HEK293 (cell line): Measurements from ENCODE around the gene FAM118A.

Source experiments
- CTCF ChIA-PET: fragments of 350-600 bp; formaldehyde crosslinking; extraction: SDS; loops from one replicate; lab custom pipeline; 2021; ENCODE audit warnings: antibody characterized with exemption; lab: Yijun Ruan, JAX
- POLR2A ChIA-PET: fragments of 300-600 bp; formaldehyde crosslinking; extraction: SDS; loops from one replicate; lab custom pipeline; 2020; ENCODE audit warnings: antibody characterized with exemption, inconsistent platforms; lab: Yijun Ruan, JAX
- H3K27ac ChIP-seq: fragments of 200-500 bp; sonication (Bioruptor generic); 2 replicates; pipeline ENCODE4 v1.5.1; 2014; ENCODE audit warnings: low read depth, low read length, control low read depth, inconsistent platforms; ENCODE audit errors: extremely low read depth
- H3K36me3 ChIP-seq, 2 experiments: fragments of 200-500 bp in 1 of 2; sonication (Bioruptor generic) in 1 of 2; 1 replicate in 1 of 2; 2 replicates in 1 of 2; pipeline ENCODE4 v1.5.1; 2014 to 2017; ENCODE audit warnings: inconsistent platforms in 2 of 2, low read length in 2 of 2; ENCODE audit not compliant: control insufficient read depth in 2 of 2, insufficient read depth in 1 of 2
- H3K4me1 ChIP-seq: fragments of 200-500 bp; sonication (Bioruptor generic); 2 replicates; pipeline ENCODE4 v1.5.1; 2014; ENCODE audit warnings: mild to moderate bottlenecking, low read length, inconsistent platforms; ENCODE audit not compliant: control insufficient read depth, insufficient read depth
- H3K4me3 ChIP-seq: 2 replicates; pipeline ENCODE4 v1.5.1; 2011; ENCODE audit warnings: low read depth, mild to moderate bottlenecking, control low read depth, low read length, moderate library complexity
- H3K9me3 ChIP-seq: fragments of 200-500 bp; sonication (Bioruptor generic); 2 replicates; pipeline ENCODE4 v1.5.1; 2014; ENCODE audit warnings: low read depth, low read length, inconsistent platforms; ENCODE audit not compliant: control insufficient read depth, insufficient read depth
- ATF2 ChIP-seq: fragments of 450-650 bp; formaldehyde crosslinking; IDR thresholded peaks from 2 replicates; pipeline ENCODE4 v1.5.1; 2016; ENCODE audit warnings: missing biosample characterization, missing genetic modification characterization, low read depth
- BCL11A ChIP-seq: fragments of 450-650 bp; formaldehyde crosslinking; IDR thresholded peaks from 2 replicates; pipeline ENCODE4 v1.5.1; 2016; ENCODE audit warnings: low read depth, missing biosample characterization, missing genetic modification characterization
- GFI1B ChIP-seq: fragments of 450-650 bp; formaldehyde crosslinking; IDR thresholded peaks from 2 replicates; pipeline ENCODE4 v1.5.1; 2016; ENCODE audit warnings: missing biosample characterization, missing genetic modification characterization
- GLI4 ChIP-seq: fragments of 450-650 bp; formaldehyde crosslinking; IDR thresholded peaks from 2 replicates; pipeline ENCODE4 v1.5.1; 2016; ENCODE audit warnings: missing biosample characterization, missing genetic modification characterization
- INSM2 ChIP-seq: fragments of 450-650 bp; formaldehyde crosslinking; IDR thresholded peaks from 2 replicates; pipeline ENCODE4 v1.5.1; 2016; ENCODE audit warnings: missing biosample characterization, missing genetic modification characterization
- PRDM10 ChIP-seq: fragments of 450-650 bp; formaldehyde crosslinking; IDR thresholded peaks from 2 replicates; pipeline ENCODE4 v1.5.1; 2016; ENCODE audit warnings: missing biosample characterization, missing genetic modification characterization
- ZNF140 ChIP-seq: fragments of 450-650 bp; formaldehyde crosslinking; IDR thresholded peaks from 2 replicates; pipeline ENCODE4 v1.5.1; 2016; ENCODE audit warnings: missing biosample characterization, missing genetic modification characterization
- ZNF175 ChIP-seq: fragments of 450-650 bp; formaldehyde crosslinking; IDR thresholded peaks from 2 replicates; pipeline ENCODE4 v1.5.1; 2016; ENCODE audit warnings: missing biosample characterization, missing genetic modification characterization
- ZNF202 ChIP-seq: fragments of 450-650 bp; formaldehyde crosslinking; IDR thresholded peaks from 2 replicates; pipeline ENCODE4 v1.5.1; 2016; ENCODE audit warnings: missing biosample characterization, missing genetic modification characterization, borderline replicate concordance
- ZNF211 ChIP-seq: fragments of 450-650 bp; formaldehyde crosslinking; IDR thresholded peaks from 2 replicates; pipeline ENCODE4 v1.5.1; 2016; ENCODE audit warnings: low read depth, missing biosample characterization, missing genetic modification characterization
- ZNF23 ChIP-seq: fragments of 450-650 bp; formaldehyde crosslinking; IDR thresholded peaks from 2 replicates; pipeline ENCODE4 v1.5.1; 2016; ENCODE audit warnings: missing biosample characterization, missing genetic modification characterization, borderline replicate concordance
- ZNF488 ChIP-seq: fragments of 450-650 bp; formaldehyde crosslinking; IDR thresholded peaks from 2 replicates; pipeline ENCODE4 v1.5.1; 2016; ENCODE audit warnings: missing biosample characterization, missing genetic modification characterization
- ZNF529 ChIP-seq: fragments of 450-650 bp; formaldehyde crosslinking; IDR thresholded peaks from 2 replicates; pipeline ENCODE4 v1.5.1; 2017; ENCODE audit warnings: missing genetic modification characterization, missing biosample characterization; ENCODE audit not compliant: insufficient replicate concordance
- ZNF626 ChIP-seq: fragments of 450-650 bp; sonication (Bioruptor Pico); formaldehyde crosslinking; IDR thresholded peaks from 2 replicates; pipeline ENCODE4 v1.5.1; 2018; ENCODE audit warnings: missing biosample characterization, missing genetic modification characterization, inconsistent platforms
- ZNF645 ChIP-seq: fragments of 450-650 bp; formaldehyde crosslinking; IDR thresholded peaks from 2 replicates; pipeline ENCODE4; 2016; ENCODE audit warnings: missing biosample characterization, missing genetic modification characterization
- ZNF670 ChIP-seq: fragments of 450-650 bp; formaldehyde crosslinking; IDR thresholded peaks from 2 replicates; pipeline ENCODE4 v1.5.1; 2016; ENCODE audit warnings: missing biosample characterization, missing genetic modification characterization, low read depth
- ZNF701 ChIP-seq: fragments of 450-650 bp; formaldehyde crosslinking; IDR thresholded peaks from 2 replicates; pipeline ENCODE4 v1.5.1; 2016; ENCODE audit warnings: missing biosample characterization, missing genetic modification characterization
- ZNF707 ChIP-seq: fragments of 450-650 bp; formaldehyde crosslinking; IDR thresholded peaks from 2 replicates; pipeline ENCODE4 v1.5.1; 2016; ENCODE audit warnings: missing biosample characterization, missing genetic modification characterization
- ZNF791 ChIP-seq: fragments of 450-650 bp; formaldehyde crosslinking; IDR thresholded peaks from 2 replicates; pipeline ENCODE4 v1.5.1; 2016; ENCODE audit warnings: missing biosample characterization, missing genetic modification characterization

FAM118A gene

GRCh38 chr22:45334528-45334927 is 24.8 kb downstream of the FAM118A start:
- H3K4me3 ChIP-seq = no peak overlapping the region
- H3K27ac ChIP-seq = no peak overlapping the region
- no peaks in the 10 kb centered on the region for H3K4me1 ChIP-seq
- ChIA-PET CTCF (no interaction called here), POLR2A (interaction anchor here (1.3 kb wide), 1 partner anchor 12 kb away, joined by 3 read pairs; no protein-coding TSS in a partner anchor)
- H3K9me3 ChIP-seq = no peaks in the 10 kb centered on the region
- no peak for TF ChIP-seq ZNF626 (tag by site-specific recombination)
- TF ChIP-seq ZNF529 (tag by site-specific recombination) = no peak
- no peak for TF ChIP-seq ZNF23 (tag by site-specific recombination)
- no peak for TF ChIP-seq INSM2
- no peak for TF ChIP-seq ZNF701 (tag by site-specific recombination)
- TF ChIP-seq ZNF707 (tag by site-specific recombination) = no peak
- no peak for TF ChIP-seq ZNF670
- no peak for TF ChIP-seq ZNF140 (tag by site-specific recombination)
- no peak for TF ChIP-seq ZNF202
- TF ChIP-seq BCL11A = no peak
- TF ChIP-seq ZNF211 = no peak
- no peak for TF ChIP-seq PRDM10 (tag by site-specific recombination)
- no peak for TF ChIP-seq ZNF645
- no peak for TF ChIP-seq ZNF175
- TF ChIP-seq GFI1B (tag by site-specific recombination) = no peak
- no peak for TF ChIP-seq GLI4
- no peak for TF ChIP-seq ZNF488 (tag by site-specific recombination)
- no peak for TF ChIP-seq ATF2
- TF ChIP-seq ZNF791 (tag by site-specific recombination) = no peak
- peaks cover 40 to 93% of the 10 kb centered on the region in 2 experiments for H3K36me3 ChIP-seq
